Neural cell (in vitro differentiated cells): Measurements from ENCODE around the gene SH2D3A. TPM values are rescaled to one million over a fixed set of nuclear protein-coding genes. Genes with fewer than 3 reads are reported as not detected.

Source experiments
- H2AFZ ChIP-seq: fragments of 200-600, 300-800 bp; sonication (generic), shearing (Covaris generic); 2 replicates; pipeline ENCODE4 v1.6.0; 2014; ENCODE audit warnings: low read depth, mild to moderate bottlenecking, antibody characterized with exemption, low read length, moderate library complexity
- H3F3A ChIP-seq: fragments of 200-600 bp; shearing (Covaris generic); 2 replicates; pipeline ENCODE4 v1.6.1; 2016; ENCODE audit warnings: mild to moderate bottlenecking, moderate library complexity, mixed read lengths, antibody characterized with exemption, low read length; ENCODE audit not compliant: insufficient read depth, poor library complexity, severe bottlenecking
- H3K27ac ChIP-seq: fragments of 200-600, 300-800 bp; sonication (generic), shearing (Covaris generic); 2 replicates; pipeline ENCODE4 v1.5.1; 2014; ENCODE audit warnings: mild to moderate bottlenecking, low read length, moderate library complexity
- H3K27me3 ChIP-seq: fragments of 300-800, 200-600 bp; sonication (generic), shearing (Covaris generic); 2 replicates; pipeline ENCODE4 v1.6.0; 2014; ENCODE audit warnings: mild to moderate bottlenecking, low read depth, low read length, moderate library complexity; ENCODE audit not compliant: insufficient read depth
- H3K36me3 ChIP-seq: fragments of 300-800, 200-600 bp; sonication (generic), shearing (Covaris generic); 2 replicates; pipeline ENCODE4 v1.5.1; 2014; ENCODE audit warnings: mild to moderate bottlenecking, antibody characterized with exemption, low read length, moderate library complexity; ENCODE audit not compliant: insufficient read depth
- H3K4me2 ChIP-seq: fragments of 300-800, 200-600 bp; sonication (generic), shearing (Covaris generic); 2 replicates; pipeline ENCODE4 v1.6.0; 2014; ENCODE audit warnings: mild to moderate bottlenecking, low read length
- H3K4me3 ChIP-seq: fragments of 300-800, 200-600 bp; sonication (generic), shearing (Covaris generic); 2 replicates; pipeline ENCODE4 v1.5.1; 2014; ENCODE audit warnings: mild to moderate bottlenecking, low read length, moderate library complexity
- H3K79me2 ChIP-seq: fragments of 200-600 bp; shearing (Covaris generic); replicated peaks from 2 replicates; pipeline ENCODE4 v1.6.0; 2014; ENCODE audit warnings: mild to moderate bottlenecking, low read length, moderate library complexity; ENCODE audit not compliant: insufficient read depth
- H3K9ac ChIP-seq: fragments of 300-800, 200-600 bp; sonication (generic), shearing (Covaris generic); 2 replicates; pipeline ENCODE4 v1.6.1; 2016; ENCODE audit warnings: mild to moderate bottlenecking, low read length, mixed read lengths
- H3K9me2 ChIP-seq: fragments of 200-600 bp; shearing (Covaris generic); 2 replicates; pipeline ENCODE4 v1.6.1; 2016; ENCODE audit warnings: mild to moderate bottlenecking, low read length, mixed read lengths; ENCODE audit not compliant: insufficient read depth
- H3K9me3 ChIP-seq: fragments of 200-600, 300-800 bp; sonication (generic), shearing (Covaris generic); 2 replicates; pipeline ENCODE4 v1.6.1; 2016; ENCODE audit warnings: mild to moderate bottlenecking, mixed run types, low read length, moderate library complexity, mixed read lengths
- H4K20me1 ChIP-seq: fragments of 200-600 bp; shearing (Covaris generic); 2 replicates; pipeline ENCODE4 v1.6.1; 2016; ENCODE audit warnings: mild to moderate bottlenecking, mixed run types; ENCODE audit not compliant: insufficient read depth
- CTCF ChIP-seq: fragments of 450-650 bp; IDR thresholded peaks from 2 replicates; pipeline ENCODE4 v1.5.1; 2014; ENCODE audit warnings: antibody characterized with exemption, mild to moderate bottlenecking, moderate library complexity; ENCODE audit not compliant: poor library complexity, severe bottlenecking
- EP300 ChIP-seq: fragments of 450-650 bp; conservative IDR thresholded peaks from 2 replicates; pipeline ENCODE4 v1.6.1; 2014; ENCODE audit warnings: antibody characterized with exemption, mild to moderate bottlenecking, moderate library complexity; ENCODE audit not compliant: poor library complexity, severe bottlenecking
- EZH2 ChIP-seq: fragments of 200-600, 300-800 bp; shearing (Covaris generic), sonication (generic); IDR thresholded peaks from 2 replicates; pipeline ENCODE4 v1.6.1; 2014; ENCODE audit warnings: antibody characterized with exemption, low read length, borderline replicate concordance, mild to moderate bottlenecking; ENCODE audit not compliant: insufficient read depth, poor library complexity, severe bottlenecking
- MXI1 ChIP-seq: fragments of 450-650 bp; conservative IDR thresholded peaks from 2 replicates; pipeline ENCODE4 v1.6.1; 2014; ENCODE audit warnings: antibody characterized with exemption, mild to moderate bottlenecking; ENCODE audit not compliant: poor library complexity, severe bottlenecking
- POLR2AphosphoS5 ChIP-seq: IDR thresholded peaks from 2 replicates; pipeline ENCODE4 v1.6.1; 2012
- RAD21 ChIP-seq: fragments of 450-650 bp; conservative IDR thresholded peaks from 2 replicates; pipeline ENCODE4 v1.6.1; 2014; ENCODE audit warnings: antibody characterized with exemption, mild to moderate bottlenecking, moderate library complexity
- REST ChIP-seq: IDR thresholded peaks from 2 replicates; pipeline ENCODE4 v1.6.1; 2012; ENCODE audit warnings: borderline replicate concordance
- SMC3 ChIP-seq: fragments of 450-650 bp; conservative IDR thresholded peaks from 2 replicates; pipeline ENCODE4 v1.6.1; 2014; ENCODE audit warnings: antibody characterized with exemption, mild to moderate bottlenecking, moderate library complexity; ENCODE audit not compliant: poor library complexity
- TAF1 ChIP-seq: IDR thresholded peaks from 2 replicates; pipeline ENCODE4 v1.6.1; 2012; ENCODE audit warnings: low read depth
- polyA plus RNA-seq: library from polyadenylated mRNA; depleted of rRNA; stranded (reverse); fragments of >200 nt; gene quantifications from 2 replicates; pipeline ENCODE4 v1.2.3, GENCODE V29; 2014

The SH2D3A gene
- polyA plus RNA-seq, 1 donor from 2014 or later = 3.6 TPM

- Histone ChIP-seq H3K27ac (no peak overlapping the region), H3K9me3 (no peaks in the 10 kb centered on the region), H4K20me1 (no peaks in the 10 kb centered on the region), H3F3A (no peaks in the 10 kb centered on the region), H3K4me3 (no peak overlapping the region), H3K79me2 (no peaks in the 10 kb centered on the region), H3K4me2 (no peak overlapping the region), H3K9ac (no peak overlapping the region), H3K9me2 (no peaks in the 10 kb centered on the region), H2AFZ (no peak overlapping the region), H3K27me3 (peaks cover 28% of the 10 kb centered on the region), H3K36me3 (no peaks in the 10 kb centered on the region)
- TF ChIP-seq EZH2 (no peak), TAF1 (no peak), MXI1 (no peak), EP300 (no peak), SMC3 (no peak), REST (no peak), POLR2AphosphoS5 (no peak), CTCF (no peak), RAD21 (no peak)
Observed at GRCh38 chr19:6707011-6707657, 60.1 kb downstream of the SH2D3A start.

DNA sequence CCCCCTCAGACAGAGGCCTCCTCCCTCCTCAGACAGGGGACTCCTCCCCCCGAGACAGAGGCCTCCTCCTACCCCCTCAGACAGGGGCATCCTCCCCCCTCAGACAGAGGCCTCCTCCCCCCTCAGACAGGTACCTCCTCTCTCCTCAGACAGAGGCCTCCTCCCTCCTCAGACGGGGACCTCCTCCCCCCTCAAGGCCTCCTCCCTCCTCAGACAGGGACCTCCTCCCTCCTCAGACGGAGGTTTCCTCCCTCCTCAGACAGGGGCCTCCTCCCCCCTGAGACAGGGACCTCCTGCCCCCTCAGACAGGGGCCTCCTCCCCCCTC is 60.6 kb downstream of the SH2D3A start:
- H3K9me2 ChIP-seq = no peaks in the 10 kb centered on the region
- no peak overlapping the region for H3K4me2 ChIP-seq
- H3K4me3 ChIP-seq = no peak overlapping the region
- no peak overlapping the region for H3K9ac ChIP-seq
- TF ChIP-seq REST (no peak), CTCF (no peak), EP300 (no peak), TAF1 (no peak), SMC3 (no peak), EZH2 (no peak), POLR2AphosphoS5 (no peak), RAD21 (no peak), MXI1 (no peak)
- no peak overlapping the region for H2AFZ ChIP-seq
- H3K79me2 ChIP-seq = no peaks in the 10 kb centered on the region
- no peaks in the 10 kb centered on the region for H3F3A ChIP-seq
- H3K9me3 ChIP-seq = no peaks in the 10 kb centered on the region
- no peaks in the 10 kb centered on the region for H3K36me3 ChIP-seq
- no peak overlapping the region for H3K27ac ChIP-seq
- peaks cover 26% of the 10 kb centered on the region for H3K27me3 ChIP-seq
- no peaks in the 10 kb centered on the region for H4K20me1 ChIP-seq
